ENCODE data around the gene ASB7.

ASB7 gene

GRCh38 chr15:100598655-100599054 lies 3.7 kb upstream of the ASB7 start:
- DNase-seq, result no peak

- DNase-seq, result no peak
Observed at GRCh38 chr15:100601163-100601562, 1.2 kb upstream of the ASB7 start.

GRCh38 chr15:100601617-100602063 lies 749 bp upstream of the ASB7 start:
- no peak for DNase-seq

- DNase-seq, result peak; percentile 4
Observed at GRCh38 chr15:100602823-100603393, 519 bp downstream of the ASB7 start.

GRCh38 chr15:100612539-100612938 lies 10.2 kb downstream of the ASB7 start:
- no peak for DNase-seq

GRCh38 chr15:100613208-100613607 lies 10.8 kb downstream of the ASB7 start:
- no peak for DNase-seq

GRCh38 chr15:100614336-100614735 lies 11.9 kb downstream of the ASB7 start:
- no peak for DNase-seq

- DNase-seq, result no peak
Observed at GRCh38 chr15:100614918-100615317, 12.5 kb downstream of the ASB7 start.

GRCh38 chr15:100615801-100616200 lies 13.4 kb downstream of the ASB7 start:
- no peak for DNase-seq

GRCh38 chr15:100616700-100617099 lies 14.3 kb downstream of the ASB7 start:
- no peak for DNase-seq

- DNase-seq, result no peak
Observed at GRCh38 chr15:100623301-100623700, 20.9 kb downstream of the ASB7 start.

GRCh38 chr15:100627789-100628395 lies 25.5 kb downstream of the ASB7 start:
- DNase-seq, result peak; percentile 59

GRCh38 chr15:100628746-100629145 lies 26.4 kb downstream of the ASB7 start:
- DNase-seq, result no peak

- no peak for DNase-seq
Observed at GRCh38 chr15:100631831-100632230, 29.4 kb downstream of the ASB7 start.

GRCh38 chr15:100633763-100634075 lies 31.3 kb downstream of the ASB7 start:
- no peak for DNase-seq

- no peak for DNase-seq
Observed at GRCh38 chr15:100635406-100636071, 33.1 kb downstream of the ASB7 start.

- no peak for DNase-seq
Observed at GRCh38 chr15:100638177-100638730, 35.9 kb downstream of the ASB7 start.

- DNase-seq, result no peak
Observed at GRCh38 chr15:100642213-100642949, 40.0 kb downstream of the ASB7 start.

- no peak for DNase-seq
Observed at GRCh38 chr15:100642950-100643338, 40.6 kb downstream of the ASB7 start.

GRCh38 chr15:100645671-100646070 lies 43.3 kb downstream of the ASB7 start:
- no peak for DNase-seq

GRCh38 chr15:100648951-100649350 lies 46.6 kb downstream of the ASB7 start:
- DNase-seq, result no peak

GRCh38 chr15:100650685-100651084 lies 48.3 kb downstream of the ASB7 start:
- DNase-seq, result no peak

- no peak for DNase-seq
Observed at GRCh38 chr15:100651253-100651652, 48.9 kb downstream of the ASB7 start.

GRCh38 chr15:100652116-100652515 lies 49.7 kb downstream of the ASB7 start:
- no peak for DNase-seq

All from NCI-H345 (cell line).